Neural progenitor cell (in vitro differentiated cells): ENCODE measurements around the gene ATG16L2.

Experiments used
- EZH2 ChIP-seq: fragments of 200-600 bp; sonication (generic); IDR thresholded peaks from 2 replicates; pipeline ENCODE4 v1.6.1; 2017; ENCODE audit warnings: antibody characterized with exemption, mild to moderate bottlenecking, moderate library complexity
- EZH2phosphoT487 ChIP-seq: fragments of 200-600 bp; sonication (generic); IDR thresholded peaks from 2 replicates; pipeline ENCODE4 v1.6.1; 2017; ENCODE audit warnings: antibody characterized with exemption
- TF ChIP-seq, protein P1 (sequence below): fragments of 200-600 bp; sonication (generic); IDR thresholded peaks from 2 replicates; pipeline ENCODE4 v1.5.1; 2017; ENCODE audit warnings: antibody characterized with exemption, mild to moderate bottlenecking

DNA sequence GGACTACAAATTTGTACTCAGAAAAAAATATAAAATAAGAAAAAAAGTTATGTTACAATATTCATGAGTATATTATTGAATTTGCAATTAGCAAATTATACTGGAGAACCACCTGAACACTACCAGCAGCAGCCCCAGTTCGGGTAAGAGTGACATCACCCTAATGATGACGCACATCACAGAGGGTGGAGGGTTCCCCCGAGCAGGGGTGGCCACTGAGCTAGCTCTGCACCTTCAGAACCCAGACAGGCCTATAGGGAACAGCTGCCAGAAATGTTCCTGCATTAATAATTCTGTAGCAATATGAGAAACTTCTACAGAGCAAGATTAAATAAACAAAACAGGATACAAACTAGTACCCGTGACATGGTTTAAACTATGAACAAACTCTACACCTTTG, 44.5 kb upstream of the ATG16L2 start:
- TF ChIP-seq EZH2 = no peak
- TF ChIP-seq, protein P1, sequence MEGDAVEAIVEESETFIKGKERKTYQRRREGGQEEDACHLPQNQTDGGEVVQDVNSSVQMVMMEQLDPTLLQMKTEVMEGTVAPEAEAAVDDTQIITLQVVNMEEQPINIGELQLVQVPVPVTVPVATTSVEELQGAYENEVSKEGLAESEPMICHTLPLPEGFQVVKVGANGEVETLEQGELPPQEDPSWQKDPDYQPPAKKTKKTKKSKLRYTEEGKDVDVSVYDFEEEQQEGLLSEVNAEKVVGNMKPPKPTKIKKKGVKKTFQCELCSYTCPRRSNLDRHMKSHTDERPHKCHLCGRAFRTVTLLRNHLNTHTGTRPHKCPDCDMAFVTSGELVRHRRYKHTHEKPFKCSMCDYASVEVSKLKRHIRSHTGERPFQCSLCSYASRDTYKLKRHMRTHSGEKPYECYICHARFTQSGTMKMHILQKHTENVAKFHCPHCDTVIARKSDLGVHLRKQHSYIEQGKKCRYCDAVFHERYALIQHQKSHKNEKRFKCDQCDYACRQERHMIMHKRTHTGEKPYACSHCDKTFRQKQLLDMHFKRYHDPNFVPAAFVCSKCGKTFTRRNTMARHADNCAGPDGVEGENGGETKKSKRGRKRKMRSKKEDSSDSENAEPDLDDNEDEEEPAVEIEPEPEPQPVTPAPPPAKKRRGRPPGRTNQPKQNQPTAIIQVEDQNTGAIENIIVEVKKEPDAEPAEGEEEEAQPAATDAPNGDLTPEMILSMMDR = no peak
- TF ChIP-seq EZH2phosphoT487 = no peak
